ENCODE data around the gene GTPBP4.

GRCh38 chr10:953836-954235 lies 34.4 kb upstream of the GTPBP4 start:
- TF ChIP-seq CTCF (conservative IDR thresholded peaks at IDR 0.05; ENCODE audit: low read depth, low read length) (no peak), EZH2 (IDR thresholded peaks at IDR 0.05; ENCODE audit: borderline replicate concordance, low read depth, low read length, poor library complexity, severe bottlenecking) (no peak)
